HG03135 (cell line): ENCODE data around the gene PWP1.

Source experiments
- ATAC-seq: cut with Tn5 transposase; IDR thresholded peaks from one replicate; pipeline ENCODE4 v1.9.1; 2021; ENCODE audit warnings: mild to moderate bottlenecking, moderate library complexity; ENCODE audit not compliant: unreplicated experiment

PWP1 gene

DNA sequence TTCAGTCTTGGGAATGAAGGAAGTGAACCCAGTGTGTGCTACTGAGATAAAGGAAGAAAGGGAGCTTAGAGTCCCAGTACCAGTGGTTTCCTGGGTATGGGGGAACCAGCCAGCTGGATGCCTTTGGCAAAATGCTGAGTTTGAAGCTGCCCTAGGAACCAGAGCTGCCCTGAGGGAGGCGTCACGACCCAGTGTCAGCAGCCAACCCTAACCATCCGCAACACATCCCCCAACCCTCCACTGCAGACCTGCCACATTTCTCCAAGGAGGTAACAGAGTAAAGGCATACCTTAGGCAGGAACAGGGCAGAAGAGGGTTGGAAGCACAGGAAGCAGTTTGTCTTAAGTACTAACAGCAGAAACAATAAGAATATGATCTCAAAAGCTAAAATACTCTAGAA, 46.8 kb downstream of the PWP1 start:
- no peak for ATAC-seq

DNA sequence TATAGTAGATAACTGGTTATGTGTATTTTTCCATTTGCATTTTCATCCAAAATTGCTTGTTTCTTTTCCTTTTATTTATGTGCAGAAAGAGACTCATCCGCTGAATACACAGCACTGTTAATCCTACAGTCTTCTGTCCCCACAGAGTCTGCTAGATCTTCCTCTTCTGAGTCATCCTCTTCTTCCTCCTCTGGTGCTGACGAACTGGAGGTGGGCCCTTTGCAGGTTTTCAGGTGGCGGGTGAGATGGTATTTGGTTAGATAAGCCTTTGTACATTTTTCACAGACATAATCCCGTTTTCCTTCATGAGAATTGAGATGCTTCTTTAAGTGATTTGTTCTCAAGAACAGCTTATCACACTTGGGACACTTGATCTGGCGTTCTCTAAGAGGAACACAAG, 48.5 kb downstream of the PWP1 start:
- ATAC-seq = no peak

DNA sequence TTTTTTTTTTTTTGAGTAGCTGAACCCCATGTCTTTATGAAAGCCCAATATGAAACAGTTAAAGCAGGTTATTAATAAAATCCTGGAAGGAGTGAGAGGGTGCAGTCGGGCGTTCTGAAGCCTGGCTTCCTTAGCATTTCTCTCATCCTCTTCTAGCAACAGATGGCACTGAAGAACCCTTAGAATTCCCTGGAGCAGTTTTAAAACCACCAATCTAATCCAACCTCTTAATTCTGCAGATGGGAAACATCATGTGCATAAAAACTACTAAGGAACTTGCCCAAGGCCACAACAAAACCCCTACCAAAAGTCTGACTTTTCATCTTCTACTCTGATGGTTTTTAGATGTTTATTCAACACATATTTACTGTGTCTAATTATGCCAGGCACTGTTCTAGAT, 50.2 kb downstream of the PWP1 start:
- no peak for ATAC-seq

DNA sequence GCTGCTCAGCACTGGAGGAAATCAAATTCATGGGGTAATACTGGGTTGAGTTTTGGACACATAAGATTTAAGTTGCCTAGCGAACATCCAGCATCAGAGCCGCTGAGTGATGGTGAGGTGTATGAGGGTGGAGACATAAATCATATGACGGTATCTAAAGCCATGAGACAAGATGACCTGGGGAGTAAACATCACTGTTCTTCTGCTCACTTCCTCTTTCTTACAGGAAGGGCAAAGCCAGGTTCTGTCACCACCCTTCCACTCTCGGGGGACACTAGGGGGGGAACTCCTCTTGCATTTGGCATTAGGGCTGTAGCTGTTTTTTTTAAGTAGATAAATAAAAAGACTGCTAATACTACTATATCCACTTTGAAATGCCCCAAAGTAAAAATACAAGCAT, 51.3 kb downstream of the PWP1 start:
- peak; percentile 98 for ATAC-seq

DNA sequence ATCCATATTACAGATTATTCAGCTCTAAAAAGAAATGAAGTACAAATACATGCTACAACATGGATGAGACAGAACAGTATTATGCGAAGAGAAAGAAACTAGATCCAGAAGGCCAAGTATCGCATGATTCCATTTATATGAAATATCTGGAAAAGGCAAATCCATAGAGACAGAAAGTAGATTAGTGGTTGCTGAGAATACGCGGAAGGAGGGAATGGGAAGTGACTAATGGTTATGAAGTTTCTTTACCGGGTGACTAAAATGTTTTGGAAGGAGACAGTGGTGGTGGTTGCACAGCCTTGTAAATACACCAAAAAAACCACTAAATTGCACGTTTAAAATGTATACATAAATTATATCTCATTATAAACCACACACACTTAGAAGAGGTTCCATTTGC, 62.9 kb downstream of the PWP1 start:
- no peak for ATAC-seq

DNA sequence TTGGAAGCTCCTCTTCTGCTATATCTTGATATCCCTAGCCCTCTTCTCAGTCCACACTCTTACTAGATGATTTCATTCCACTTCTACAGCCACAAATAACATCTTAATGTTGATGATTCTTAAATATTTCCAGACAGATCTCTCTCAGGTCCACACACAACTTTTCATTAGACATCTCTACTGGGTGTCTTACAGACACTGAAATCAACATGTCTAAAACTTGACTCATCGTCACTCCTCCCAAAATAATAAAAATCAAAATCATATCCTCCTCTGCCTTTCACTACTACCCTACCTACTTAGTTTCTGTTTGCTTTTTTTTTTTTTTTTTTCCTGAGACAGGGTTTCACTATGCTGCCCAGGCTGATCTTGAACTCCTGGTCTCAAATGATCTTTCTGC, 63.5 kb downstream of the PWP1 start:
- ATAC-seq = no peak

DNA sequence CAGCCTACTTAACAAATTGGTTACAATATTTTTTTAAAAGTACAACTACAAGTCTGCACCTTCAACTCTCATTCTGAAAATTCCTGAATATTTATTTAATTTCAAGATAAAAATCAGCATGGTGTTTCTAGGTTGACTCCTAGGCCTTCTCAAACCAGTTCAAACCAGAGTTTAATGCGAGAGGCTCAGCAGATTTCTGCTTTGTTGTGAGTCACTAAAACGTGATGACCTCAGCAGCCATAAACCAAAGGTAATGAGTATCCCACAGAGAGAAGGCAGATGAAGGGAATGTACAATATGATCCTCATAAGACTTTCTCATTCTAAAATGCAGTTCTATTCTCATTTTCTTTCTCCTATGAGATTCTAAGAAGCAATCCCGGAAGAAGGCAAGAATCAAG, 73.8 kb downstream of the PWP1 start:
- ATAC-seq = no peak

DNA sequence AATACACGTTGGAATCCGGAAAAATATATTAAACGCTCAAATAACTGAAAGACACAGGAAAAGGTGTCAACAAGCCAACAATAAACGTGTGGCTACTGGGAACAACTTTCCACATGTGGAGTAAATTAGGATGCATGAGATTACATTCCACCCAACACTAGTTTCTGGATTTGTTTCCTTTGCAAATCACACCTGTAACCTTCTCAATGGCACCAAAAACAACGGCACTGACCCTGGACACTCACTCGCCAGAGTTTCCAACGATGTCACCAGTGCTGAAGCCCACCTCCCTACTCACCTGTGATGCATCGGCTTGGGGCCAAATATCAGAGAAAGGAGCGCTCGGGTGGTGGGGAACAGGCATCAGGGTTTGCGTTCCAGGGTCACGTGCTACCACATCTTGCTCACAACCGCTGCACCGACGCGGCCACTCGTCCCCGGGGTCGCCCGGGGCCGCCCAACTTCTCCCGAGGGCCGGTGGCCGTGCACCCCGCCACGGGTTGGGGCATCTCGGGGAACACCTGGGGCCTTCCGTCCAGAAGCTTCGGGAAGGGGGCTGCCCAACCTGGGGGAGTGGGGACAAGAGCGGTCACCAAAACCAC, 74.7 kb downstream of the PWP1 start:
- peak; percentile 25 for ATAC-seq

DNA sequence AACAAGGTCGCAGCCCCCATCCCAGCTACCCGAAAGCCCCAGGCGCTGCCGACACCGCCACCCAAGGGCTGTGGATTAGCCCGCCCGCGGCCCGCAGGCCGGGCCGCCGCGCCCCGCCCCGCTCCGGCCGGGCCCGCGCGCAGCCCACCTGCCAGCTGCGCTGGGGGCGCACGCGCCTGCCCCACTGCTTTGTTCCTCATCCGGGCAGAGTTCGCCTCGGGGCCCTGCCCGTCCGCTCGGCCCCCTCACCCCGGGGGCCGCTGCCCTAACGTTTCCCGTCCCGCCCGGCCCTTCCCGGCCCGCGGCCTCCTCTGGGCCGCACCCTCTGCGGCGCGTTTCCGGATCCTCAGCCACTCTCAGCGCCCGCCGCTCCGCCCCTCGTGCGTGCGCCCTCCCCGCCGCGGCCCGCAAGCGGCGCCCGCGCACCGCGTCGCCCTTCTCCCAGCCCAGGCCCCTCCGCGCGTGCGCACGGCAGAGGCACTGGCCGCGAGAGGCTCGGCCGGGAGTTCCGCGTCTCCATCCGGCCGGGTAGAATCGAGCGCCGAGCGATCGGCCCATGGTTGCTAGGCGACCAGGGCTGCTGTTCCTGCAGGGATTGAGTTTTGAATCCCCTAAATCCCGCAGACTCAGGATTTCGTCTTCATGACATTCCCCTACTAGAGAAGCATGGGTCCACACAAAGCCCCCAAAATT, 75.4 kb downstream of the PWP1 start, which contains the start of gene PRDM4:
PRDM4 (minus strand) TSS at position 329 of the 693 bp plus-strand sequence. CDS start 622 bp downstream, outside the sequence.
- peak; percentile 92 for ATAC-seq

DNA sequence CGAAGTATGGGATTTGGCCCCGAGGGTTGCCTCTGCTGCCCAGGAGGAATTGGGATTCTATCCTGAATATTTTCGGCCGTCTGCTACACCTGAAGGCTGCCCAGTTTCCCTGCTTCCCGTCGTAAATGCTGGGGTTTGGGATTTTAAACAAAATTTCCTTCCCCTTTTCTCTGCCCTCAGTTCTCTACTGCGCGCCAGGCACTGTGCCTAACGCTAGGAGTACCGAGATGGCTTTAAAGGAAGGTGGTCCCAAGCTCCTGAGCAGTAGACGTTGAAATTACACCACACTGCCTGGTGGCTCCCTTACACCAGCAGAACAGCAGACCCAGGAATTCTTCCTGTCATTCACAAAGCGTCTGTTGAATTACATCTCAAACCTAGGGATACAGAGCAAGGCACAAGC, 75.9 kb downstream of the PWP1 start:
- ATAC-seq = no peak
